HG03064 (cell line): ENCODE results near the gene BCKDK.

Experiments
- ATAC-seq: cut with Tn5 transposase; IDR thresholded peaks from one replicate; pipeline ENCODE4 v1.9.1; 2021; ENCODE audit warnings: low read depth; ENCODE audit not compliant: unreplicated experiment

BCKDK gene

DNA sequence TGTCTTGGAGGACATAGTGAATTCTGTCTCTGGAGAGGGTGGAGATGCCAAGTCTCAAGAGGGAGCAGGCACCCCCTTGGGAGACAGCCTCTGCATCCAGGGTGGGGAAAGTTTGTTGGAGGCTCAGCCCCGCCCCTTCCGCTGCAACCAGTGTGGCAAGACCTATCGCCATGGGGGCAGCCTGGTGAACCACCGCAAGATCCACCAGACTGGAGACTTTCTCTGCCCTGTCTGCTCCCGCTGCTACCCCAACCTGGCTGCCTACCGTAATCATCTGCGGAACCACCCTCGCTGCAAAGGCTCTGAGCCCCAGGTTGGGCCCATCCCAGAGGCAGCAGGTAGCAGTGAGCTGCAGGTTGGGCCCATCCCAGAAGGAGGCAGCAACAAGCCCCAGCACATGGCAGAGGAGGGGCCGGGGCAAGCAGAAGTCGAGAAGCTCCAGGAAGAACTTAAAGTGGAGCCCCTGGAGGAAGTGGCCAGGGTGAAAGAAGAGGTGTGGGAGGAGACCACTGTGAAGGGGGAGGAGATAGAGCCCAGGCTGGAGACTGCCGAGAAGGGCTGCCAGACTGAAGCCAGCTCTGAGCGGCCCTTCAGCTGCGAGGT, 28.7 kb upstream of the BCKDK start:
- ATAC-seq: no peak

DNA sequence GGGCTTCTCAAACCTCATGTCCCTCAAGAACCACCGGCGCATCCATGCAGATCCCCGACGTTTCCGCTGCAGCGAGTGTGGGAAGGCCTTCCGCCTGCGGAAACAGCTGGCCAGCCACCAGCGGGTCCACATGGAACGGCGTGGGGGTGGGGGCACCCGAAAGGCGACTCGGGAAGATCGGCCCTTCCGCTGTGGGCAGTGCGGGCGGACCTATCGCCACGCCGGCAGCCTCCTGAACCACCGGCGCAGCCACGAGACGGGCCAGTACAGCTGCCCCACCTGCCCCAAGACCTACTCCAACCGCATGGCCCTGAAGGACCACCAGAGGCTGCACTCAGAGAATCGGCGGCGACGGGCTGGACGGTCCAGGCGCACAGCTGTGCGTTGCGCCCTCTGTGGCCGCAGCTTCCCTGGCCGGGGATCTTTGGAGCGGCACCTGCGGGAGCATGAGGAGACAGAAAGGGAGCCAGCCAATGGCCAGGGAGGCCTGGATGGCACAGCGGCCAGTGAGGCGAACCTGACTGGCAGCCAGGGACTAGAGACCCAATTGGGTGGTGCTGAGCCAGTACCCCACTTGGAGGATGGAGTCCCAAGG, 28.1 kb upstream of the BCKDK start:
- ATAC-seq: no peak

DNA sequence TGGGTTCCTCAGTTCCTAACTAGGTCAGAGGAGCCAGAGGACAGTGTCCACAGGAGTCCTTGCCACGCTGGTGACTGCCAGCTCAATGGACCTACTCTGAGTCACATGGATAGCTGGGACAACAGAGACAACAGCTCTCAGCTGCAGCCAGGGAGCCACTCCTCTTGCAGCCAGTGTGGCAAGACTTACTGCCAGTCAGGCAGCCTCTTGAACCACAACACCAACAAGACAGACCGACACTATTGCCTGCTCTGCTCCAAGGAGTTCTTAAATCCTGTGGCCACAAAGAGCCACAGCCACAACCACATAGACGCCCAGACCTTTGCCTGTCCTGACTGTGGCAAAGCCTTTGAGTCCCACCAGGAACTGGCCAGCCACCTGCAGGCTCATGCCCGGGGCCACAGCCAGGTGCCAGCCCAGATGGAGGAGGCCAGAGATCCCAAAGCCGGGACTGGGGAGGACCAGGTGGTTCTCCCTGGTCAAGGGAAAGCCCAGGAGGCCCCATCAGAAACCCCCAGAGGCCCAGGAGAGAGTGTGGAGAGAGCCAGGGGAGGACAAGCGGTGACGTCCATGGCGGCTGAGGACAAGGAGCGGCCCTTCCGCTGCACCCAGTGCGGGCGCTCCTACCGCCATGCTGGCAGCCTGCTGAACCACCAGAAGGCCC, 27.3 kb upstream of the BCKDK start:
- ATAC-seq: no peak

DNA sequence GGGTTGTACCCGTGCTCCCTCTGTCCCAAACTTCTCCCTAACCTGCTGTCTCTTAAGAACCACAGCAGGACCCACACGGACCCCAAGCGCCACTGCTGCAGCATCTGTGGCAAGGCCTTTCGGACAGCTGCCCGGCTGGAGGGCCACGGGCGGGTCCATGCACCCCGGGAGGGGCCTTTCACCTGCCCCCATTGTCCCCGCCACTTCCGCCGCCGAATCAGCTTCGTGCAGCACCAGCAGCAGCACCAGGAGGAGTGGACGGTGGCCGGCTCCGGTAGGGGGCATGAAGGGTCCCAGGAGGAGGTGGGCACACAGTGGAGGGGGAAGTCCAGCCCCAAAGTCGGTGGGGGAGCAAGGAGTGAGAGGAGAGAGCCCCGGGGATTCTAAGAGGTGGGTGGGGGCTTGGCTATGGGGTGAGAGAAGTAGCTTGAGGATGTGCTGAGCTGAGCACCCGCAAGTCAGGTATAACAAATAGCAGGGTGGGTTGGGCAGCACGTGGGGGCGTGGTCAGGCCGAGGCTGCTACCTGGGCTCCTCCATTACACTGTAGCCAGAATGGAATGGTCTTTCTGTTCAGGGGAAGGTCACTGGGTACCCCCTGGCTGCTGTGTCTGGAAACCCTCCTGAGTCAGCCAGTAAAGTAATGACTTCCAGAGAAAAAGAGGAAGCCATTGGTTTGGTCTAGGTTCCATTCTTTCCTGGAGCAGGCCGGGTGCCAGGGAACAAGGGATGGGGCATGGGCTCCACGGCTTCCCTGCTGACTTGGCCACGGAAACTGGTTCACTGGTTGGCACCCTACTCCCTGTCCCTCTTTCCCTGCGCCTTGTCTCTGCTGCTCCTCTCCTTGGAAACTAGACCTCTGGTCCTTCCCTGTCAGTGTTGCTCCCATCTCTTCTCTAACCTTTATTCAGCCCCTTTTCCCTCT, 26.5 kb upstream of the BCKDK start:
- ATAC-seq: no peak

DNA sequence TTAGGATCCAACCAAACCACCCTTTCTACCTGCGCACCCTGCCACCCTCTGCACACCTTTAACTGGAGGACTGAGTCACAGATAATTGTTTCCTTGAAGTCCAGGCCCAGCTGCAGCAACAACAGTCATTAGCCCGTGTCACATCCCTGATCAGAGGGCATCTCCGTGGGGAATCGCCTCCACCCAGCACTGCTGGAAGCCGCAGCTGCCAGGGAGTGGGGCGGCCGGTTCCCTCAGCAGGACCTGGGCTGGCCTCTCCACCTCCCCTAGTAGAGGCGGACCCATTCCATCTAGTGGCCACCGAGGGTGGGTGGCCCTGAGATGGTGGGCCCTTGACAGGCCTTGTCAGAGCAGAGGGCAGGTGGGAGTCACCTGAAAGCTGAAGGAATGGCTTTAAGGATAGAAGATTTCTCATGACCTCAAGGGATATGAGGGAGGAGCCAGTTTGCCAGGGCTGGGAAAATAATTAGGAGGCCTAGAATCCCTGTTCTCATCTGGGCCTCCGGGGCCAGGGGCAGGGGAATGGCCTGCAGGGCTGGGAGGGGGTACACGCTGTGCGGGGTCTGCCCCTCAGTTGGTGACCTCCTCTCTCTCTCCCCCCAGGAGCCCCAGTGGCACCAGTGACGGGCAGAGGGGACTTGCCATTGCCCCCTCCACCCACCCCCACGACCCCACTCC, 25.7 kb upstream of the BCKDK start:
- ATAC-seq: no peak

DNA sequence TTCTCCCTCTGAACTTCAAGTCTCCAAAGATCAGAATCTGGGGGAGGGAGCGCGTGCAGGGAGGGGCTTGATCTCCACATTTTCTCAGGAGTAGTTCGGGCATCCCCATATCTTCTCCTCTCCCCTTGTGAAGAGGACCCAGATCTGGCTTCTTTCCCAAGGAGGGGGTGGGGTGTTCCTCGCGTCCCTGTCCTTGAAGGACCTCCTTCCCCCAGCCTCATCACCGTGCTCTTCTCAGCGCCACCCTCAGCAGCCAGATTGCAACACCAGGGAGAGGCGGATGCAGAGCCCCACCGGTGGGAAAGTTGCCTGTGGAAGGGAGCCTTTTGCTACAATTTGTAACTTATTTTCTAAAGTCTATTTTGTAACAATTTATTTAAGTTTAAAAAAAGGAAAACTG, 25.1 kb upstream of the BCKDK start:
- no peak for ATAC-seq

DNA sequence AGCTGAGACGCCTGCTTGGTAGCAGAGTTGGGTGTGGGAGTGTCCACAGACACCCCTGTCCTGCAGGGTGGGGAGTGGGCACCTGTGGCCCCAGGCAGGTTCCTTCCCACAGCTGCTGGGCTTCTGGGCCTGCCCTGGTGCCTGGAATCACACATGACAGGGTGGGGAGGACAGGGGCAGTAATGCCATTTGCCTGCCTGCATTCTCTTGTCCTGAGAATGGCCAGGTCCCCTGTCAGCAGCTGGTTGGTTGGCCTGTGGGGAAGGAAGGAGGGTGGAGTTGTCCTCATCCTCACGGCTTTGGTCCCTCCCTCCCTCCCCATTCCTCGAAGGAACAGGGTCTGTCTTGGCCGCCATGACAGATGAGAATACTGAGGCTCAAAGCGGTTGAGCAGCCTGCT, 24.6 kb upstream of the BCKDK start:
- no peak for ATAC-seq

DNA sequence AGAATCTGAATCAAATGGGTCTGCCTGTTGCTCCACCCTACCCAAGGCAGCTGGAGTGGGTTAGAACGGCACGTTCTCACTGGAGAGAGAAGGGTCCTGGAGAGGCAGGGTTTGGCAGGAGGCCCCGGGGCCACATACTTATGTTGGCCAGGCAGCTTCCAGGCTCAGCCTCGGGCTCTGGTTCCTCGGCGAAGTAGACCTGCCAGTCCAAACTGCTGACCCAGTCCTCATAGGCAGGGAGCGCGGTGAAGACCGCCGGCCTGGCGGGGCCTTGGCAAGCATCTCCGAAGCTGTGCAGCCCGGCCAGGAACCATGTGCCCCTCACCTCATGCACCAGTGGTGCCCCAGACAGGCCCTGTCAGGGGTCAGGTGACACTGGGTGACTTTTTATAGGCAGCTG, 24.2 kb upstream of the BCKDK start:
- no peak for ATAC-seq

DNA sequence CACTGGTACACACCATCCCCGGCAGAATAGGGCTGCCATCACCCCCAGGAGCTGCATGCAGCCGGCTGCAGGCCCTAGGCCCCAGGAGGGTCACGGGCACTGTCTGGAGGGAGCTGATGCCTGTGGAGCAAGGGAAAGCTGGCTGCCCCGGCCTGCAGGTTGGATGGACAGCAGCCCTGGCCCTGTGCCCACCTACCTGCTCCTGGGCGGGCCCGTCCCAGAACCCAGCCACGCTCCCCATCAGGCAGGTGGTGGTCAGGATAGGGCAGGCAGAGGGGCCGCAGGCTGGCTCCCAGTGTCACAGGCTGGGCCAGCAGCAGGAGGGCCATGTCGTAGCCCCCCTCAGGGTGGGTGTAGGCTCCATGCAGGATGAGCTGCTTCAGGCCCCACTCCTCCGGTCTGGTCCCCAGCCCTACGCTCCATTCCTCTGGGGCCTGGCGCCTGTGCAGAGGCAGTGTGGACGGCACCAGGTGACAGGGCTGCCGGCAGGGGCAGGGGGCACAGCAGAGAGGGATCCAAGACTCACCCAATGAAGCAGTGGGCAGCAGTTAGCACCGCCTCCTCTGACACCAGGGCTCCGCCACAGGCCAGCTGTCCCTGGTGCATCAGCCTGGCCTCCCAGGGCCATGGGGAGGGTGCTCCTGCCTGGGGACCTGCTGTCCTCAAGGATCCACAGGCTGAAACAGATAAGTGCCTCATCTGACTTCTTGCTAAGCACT, 23.4 kb upstream of the BCKDK start:
- ATAC-seq: no peak

DNA sequence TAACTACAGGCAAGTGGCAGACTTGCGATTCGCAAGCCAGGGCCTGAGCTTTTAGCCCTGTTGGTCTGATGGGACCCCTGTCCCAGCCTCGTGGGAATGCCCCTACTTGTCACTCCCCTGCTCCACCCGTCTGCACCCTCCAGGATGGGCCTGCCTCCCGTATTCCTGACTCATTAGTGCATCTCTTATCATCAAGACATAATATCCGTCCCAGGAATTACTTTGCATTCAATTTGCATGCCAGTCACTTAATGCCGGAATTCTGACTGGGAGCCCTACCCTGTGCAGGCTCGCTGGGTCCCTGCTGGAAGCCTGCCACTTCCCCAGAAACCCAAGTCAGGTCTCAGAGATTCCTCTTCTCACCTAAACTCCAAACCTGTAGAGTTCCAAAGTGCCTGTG, 22.8 kb upstream of the BCKDK start:
- ATAC-seq: no peak

DNA sequence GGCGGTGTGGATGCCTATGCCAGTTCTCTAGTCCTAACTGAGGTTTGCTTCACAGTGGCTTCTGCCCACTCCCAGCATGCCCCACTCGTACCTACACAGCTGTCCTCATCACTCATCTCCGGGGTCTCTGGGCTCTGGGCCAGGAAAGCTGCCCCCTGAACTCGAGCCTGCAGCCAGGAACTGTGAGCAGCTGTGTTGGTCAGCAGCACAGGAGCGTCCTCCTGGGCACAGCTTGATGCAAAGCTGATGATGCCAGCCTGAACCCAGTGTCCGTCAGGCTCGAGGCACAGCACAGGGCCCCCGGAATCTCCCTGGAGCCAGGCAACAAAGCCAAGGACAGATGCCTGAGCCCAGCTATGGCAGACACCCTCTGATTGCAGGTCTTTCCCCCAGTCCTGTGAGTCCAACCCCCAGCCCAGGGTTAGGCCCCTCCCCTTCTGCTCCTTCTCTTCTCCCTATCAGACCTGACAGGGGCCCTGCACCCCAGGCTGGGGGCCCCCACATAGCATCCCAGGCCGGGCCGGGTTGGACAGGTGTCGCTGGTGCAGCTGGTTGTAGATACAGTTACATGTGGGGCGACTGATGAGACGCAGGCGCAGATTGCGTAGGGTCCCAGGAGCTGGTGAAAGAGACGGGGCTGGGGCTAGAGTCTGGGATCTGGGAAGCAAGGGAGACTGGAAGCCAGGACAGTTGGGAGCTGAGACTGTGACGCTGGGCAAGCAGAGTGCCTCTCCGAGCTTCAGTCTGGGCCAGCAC, 22.1 kb upstream of the BCKDK start:
- no peak for ATAC-seq

DNA sequence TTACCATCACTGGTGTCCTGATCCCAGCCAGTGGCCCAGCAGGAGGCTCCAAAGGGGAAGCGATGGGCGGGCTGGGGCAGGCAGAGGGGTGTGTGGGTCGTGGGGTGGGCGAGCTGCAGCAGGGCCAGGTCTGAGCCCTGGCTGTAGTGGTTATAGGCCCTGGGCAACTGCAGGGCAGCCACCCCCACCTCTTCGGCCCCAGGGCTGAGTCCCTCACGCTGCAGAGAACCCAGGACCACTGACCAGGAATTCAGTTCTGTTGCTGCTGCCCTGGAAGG, 21.6 kb upstream of the BCKDK start:
- ATAC-seq: no peak

DNA sequence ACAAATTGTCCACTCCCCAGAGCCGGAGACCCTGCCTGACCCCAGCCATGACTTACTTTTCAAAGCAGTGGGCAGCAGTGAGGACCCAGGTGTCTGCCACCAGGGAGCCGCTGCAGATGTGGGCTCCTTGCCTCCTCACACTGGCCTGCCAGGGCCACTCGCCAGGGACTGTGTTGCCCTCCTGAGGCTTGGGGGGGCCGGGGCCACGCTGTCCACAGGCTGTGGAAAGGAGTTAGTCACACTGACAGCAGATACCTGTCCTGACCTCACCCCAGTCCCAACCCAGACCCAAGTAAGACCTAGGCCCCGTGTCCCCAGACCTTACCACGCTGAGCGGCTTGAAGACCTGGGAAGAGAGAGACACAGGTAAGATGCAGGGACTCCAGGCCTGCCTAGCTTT, 20.7 kb upstream of the BCKDK start:
- no peak for ATAC-seq

DNA sequence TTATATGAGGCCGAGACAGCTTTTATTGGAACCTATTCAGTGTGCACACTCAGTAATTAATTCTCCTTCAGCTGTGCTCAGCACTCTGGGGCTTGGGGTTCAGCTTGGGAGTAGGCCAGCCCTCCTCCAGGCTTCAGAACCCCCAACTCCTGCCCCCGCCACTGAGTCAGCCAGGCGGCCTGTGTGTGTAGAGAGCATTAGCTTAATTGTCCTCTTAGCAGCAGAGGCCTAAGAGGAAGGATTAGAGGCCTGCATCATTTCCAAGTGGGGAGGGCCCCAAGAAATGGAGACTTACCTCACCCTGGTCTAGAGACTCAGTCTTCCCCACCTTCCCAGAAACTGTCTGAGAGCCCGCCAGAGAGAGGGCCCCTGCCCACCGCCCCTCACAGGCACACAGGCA, 20.2 kb upstream of the BCKDK start:
- ATAC-seq: no peak

DNA sequence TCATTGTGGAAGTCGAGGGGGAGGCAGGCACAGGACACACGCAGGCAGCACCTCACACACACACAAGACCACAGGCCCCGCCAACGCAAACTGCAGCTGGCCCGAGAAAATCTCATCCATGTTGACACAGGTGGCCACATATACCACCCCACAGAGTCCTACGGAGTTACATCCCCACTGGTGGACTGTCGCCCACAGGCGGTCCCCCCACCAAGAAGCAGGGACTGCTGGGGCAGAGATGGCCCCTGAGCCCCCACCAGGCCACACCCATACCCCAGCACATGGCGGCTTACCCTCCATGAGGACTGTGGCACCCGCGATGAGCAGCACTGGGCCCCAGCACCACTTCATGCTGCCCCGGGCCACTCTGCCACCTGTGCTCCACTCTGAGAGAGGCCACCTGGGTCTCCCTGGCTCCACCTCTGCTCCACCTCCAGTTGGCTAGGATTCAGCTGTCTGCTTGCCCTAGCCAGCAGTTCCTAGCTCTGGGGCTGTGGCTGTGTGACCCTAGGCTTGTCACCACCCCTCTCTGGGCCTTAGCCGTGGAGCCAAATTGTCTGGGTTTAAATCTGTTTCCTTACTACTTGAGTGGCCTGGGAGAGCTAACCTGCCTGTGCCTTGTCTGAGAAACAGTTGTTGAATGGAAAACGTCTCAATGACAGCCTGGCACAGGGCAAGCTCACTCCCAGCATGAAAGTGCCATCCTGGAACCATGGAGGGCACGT, 19.6 kb upstream of the BCKDK start, which contains the start of gene PRSS53:
PRSS53 (minus strand) TSS at position 485 of the 725 bp plus-strand sequence; CDS start at position 351, 134 bp downstream.
- ATAC-seq: no peak

DNA sequence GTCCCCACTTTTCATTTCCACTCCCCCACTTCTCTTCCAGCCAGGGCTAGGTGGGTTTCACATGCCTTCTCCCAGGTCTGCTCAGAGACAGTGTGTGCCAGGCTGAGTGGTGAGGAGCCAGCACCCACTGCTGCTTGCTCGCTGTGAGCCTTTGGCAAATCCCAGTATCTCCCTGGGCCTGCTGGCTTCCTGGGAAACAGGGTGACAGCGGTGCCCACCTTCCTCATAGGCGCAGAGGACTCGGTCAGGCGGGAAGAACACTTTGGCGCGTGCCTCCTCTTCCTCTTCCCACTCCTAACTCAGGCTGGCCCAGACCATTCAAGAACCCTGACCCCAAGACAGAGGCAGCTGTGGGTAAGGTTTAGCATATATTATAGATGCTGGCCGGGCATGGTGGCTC, 19.0 kb upstream of the BCKDK start:
- ATAC-seq: no peak

DNA sequence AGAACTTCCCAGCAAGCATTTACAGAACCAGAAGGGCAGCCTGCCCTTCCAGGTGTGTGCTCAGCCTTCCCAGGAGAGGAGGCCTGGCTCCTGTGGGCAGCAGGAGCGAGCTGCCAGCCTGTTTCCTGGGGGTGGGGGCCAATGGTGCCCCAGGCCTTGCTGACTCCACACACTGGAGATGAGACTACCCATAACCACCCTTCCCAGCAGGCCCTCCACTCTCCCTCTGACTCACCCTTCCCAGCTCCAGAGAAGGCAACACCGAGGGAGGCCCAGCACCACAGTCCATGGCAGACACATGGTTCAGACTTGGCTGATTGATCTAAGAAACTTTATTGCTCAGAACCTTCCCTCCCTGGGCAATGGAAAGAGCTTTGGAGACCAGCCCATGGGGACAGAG, 17.6 kb upstream of the BCKDK start:
- ATAC-seq: no peak

DNA sequence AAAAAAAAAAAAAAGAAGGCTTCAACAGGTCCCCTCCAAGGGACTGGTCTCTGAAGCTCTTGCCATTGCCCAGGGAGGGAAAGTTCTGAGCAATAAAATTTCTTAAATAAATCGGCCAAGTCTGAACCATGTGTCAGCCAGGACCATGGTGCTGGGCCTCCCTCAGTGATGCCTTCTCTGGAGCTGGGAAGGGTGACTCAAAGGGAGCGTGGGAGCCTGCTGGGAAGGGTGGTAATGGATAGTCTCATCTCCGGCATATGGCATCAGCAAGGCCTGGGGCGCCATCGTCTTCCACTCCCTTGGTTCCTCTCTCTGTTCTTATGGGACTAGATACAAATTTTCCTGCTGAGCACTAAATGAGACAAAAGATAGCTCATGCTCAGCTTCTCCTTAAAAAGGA, 15.9 kb upstream of the BCKDK start:
- ATAC-seq: no peak

DNA sequence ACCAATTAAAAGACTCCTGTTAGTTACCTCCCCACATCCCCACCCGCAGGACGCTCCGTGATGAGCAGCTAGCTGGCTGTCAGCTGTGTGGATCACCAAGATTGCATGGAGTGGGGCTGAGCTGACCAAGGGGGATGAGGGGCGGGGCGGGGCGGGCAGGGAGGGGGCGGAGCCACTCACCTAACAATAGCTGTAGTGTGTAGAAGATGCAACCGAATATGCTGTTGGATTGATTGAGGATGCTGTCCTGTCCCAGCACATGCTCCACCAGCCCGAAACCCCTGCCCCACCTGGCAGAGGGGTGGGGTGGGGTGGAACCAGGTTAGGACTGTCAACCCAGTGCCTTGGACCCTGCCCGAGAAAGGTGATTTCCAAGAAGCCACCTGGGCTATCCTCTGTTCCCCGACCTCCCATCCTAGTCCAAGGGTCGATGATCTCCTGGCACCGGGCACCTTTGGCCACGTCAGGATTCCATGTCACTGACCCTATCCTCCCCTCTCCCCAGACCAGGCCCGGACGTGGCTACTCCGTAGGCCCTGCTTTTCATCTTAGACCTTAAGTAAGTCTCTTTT, 15.0 kb upstream of the BCKDK start:
- no peak for ATAC-seq
